HG03457 (cell line): Measurements from ENCODE around the gene DMRTC1.
A peak's percentile ranks its signal among the peaks of the same experiment; 100 is the strongest.
"Not testable (repeated sequence)": the region's sequence is repeated elsewhere in the genome, so short reads cannot be mapped to it uniquely, and the experiment has no call there.

Experiments used
- ATAC-seq: cut with Tn5 transposase; IDR thresholded peaks from one replicate; pipeline ENCODE4 v1.9.1; 2021; ENCODE audit warnings: moderate number of reproducible peaks; ENCODE audit not compliant: unreplicated experiment

DMRTC1 gene

DNA sequence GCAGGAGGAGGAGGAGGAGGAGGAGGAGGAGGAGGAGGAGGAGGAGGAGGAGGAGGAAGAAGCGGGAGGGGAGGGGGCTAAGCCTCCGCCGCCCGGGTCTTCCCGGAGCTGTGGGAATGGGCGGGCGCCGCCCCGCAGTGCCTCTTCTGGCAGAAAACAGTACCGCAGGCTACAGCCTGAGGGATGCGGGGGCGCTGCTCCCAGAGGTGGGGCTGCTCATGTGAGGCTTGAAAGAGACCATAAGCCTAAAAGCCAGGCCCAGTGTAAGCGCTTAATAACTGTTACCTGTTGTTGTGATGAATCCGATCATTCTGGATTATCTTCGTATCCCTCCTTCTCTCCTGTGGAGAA, at the start of gene DMRTC1:
DMRTC1 (minus strand) TSS at position 19 of the 351 bp plus-strand sequence. CDS start 68,143 bp downstream, outside the sequence.
- peak; percentile 84 for ATAC-seq

DNA sequence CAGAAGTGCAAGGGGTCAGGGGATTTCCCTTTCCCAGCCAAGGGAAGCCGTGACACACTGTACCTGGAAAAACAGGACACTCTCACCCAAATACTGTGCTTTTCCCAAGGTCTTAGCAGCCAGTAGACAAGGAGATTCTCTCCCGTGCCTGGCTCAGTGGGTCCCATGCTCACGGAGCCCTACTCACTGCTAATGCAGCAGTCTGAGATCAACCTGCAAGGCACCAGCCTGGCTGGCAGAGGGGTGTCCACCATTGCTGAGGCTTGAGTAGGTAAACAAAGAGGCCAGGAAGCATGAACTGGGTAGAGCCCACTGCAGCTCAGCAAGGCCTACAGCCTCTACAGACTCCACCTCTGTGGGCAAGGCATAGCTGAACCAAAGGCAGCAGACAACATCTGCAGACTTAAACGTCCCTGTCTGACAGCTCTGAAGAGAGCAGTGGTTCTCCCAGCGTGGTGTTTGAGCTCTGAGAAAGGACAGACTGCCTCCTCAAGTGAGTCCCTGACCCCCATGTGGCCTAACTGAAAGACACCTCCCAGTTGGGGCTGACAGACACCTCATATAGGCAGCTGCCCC, 37.3 kb upstream of the DMRTC1 start:
- ATAC-seq = not testable (repeated sequence)

DNA sequence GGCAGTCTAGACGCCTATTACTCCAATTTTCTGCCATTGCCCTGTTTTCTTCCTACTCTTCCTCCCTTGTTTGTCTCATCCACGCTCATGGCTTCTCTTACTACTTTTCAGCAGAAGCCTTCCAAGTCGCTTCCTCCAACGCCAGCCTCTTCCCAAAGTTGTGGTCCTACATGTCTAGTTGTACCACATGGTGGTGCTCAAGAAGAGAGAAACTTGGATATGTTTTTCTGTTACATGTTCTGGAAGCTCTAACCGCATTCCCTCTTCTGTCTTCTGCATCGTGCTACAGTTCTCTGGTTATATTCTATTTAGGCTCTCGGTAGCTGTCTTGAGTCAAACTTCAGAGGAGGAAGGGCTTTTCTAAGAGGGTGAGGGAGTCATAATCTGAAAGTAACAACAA, 31.2 kb upstream of the DMRTC1 start:
- ATAC-seq = not testable (repeated sequence)

DNA sequence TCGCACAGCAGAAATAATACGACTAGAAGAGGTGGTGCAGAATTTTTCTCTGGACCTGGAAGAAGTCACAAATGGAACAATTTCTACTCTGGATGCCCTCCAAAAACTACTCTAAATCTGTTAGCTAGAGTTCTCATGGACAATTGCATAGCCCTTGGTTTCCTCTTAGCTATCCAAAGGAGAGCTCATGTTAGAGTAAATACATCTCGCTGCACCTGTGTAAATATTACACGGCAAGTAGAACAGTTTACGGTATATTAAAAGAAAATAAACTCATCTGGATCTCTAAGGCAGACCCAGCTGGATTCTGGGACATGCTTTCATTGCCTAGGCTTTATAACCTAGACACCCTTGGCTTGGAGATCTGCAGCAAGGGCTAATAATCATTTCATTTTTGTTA, 28.2 kb upstream of the DMRTC1 start:
- ATAC-seq = not testable (repeated sequence)

DNA sequence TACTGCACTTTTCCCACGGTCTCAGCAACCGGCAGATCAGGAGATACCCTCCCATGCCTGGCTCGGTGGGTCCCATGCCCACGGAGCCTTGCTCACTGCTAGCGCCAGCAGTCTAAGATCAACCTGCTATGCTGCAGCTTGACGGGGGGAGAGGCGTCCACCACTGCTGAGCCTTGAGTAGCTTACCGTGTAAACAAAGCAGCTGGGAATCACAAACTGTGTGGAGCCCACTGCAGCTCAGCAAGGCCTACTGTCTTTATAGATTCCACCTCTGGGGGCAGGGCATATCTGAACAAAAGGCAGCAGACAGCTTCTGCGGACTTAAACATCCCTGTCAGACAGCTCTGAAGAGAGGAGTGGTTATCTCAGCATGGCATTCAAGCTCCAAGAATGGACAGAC, 16.3 kb upstream of the DMRTC1 start:
- ATAC-seq = not testable (repeated sequence)

DNA sequence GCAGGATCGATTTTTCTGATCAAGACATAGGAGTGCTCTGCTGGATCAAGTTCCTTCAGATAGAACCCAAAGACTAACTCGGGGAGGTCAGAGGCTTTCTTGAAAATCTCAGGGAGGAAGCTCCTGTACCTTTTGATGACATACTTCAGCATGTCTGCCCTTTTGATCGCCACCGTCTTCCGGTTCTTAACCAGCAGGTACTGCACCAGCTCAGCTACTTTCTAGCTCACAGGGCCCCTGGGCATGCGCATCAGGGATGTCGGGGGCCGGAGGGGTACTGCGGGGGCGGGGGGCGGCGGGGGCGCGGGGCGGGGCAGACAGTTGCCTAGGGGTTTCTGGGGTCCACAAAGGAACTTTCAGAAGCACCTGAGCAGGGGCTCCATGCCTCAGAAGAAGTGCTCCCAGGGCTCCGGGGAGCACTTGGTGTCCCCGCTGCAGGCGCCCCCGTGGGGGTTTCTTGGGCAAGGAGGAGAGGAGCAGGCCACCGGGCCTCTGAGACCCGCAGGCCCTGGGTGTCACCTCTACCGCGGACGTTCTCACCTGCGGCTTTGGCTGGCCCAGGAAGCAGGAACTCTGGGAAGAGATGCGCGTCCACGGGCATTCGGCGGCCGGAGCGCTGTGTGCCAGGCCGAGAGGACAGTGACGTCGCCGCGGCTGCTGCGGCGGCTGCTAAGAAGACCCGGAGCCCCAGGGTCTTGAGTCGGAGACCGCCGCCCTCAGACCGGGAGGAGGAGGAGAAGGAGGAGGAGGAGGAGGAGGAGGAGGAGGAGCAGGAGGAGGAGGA, 410 bp downstream of the DMRTC1 start:
- peak; percentile 61 for ATAC-seq

DNA sequence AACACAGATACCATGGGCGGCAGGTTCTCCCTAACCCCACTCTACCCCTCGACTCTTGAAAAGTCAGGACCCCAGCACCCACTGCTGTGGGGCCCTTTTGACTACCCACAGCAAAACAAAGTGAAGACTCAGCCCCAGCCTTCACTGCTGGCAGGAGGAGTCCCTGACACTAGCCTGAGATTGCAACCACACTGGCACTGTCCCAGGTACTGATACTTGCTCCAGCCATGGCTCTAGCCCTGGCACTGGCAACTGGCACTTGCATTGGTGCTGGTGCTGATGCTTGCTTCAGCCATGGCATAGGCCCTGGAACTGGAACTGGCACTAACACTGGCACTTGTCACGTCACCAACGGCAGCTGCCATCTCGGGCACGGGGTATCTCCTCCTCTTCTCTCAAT, 1.4 kb downstream of the DMRTC1 start:
- ATAC-seq = not testable (repeated sequence)

- not testable (repeated sequence) for ATAC-seq
Measured at GRCh38 chrX:72937906-72938305, 5.7 kb downstream of the DMRTC1 start, which contains the start of gene FAM236A. Gene FAM236A (plus strand): TSS chrX:72938206. CDS start chrX:72938263, 57 bp downstream.

DNA sequence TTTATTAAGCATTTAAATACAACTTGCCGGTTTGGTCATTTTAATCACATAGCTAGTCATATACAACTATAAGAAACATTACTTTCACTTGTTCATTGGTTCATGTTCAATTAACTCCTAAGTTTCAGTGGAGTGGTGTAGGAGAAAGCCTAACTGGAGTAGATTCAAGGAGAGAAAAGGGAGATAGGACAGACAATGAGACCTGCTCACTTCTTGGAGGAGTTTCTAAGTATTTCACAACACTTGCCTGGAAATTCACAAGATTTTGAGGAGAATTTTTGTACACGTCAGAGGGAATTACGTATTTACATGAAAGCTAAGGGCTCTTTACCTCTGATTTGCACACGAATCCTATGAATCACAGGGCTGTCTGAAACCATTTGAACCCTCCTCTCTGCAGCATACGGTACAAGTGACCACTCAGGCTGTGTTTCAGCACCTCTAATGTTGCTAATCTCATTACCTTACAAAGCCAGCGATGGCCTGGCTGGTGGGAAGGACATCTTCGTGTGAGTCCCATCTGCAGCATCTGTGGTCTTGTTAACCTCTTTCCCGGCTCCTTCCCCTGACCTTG, 6.7 kb downstream of the DMRTC1 start:
- not testable (repeated sequence) for ATAC-seq

DNA sequence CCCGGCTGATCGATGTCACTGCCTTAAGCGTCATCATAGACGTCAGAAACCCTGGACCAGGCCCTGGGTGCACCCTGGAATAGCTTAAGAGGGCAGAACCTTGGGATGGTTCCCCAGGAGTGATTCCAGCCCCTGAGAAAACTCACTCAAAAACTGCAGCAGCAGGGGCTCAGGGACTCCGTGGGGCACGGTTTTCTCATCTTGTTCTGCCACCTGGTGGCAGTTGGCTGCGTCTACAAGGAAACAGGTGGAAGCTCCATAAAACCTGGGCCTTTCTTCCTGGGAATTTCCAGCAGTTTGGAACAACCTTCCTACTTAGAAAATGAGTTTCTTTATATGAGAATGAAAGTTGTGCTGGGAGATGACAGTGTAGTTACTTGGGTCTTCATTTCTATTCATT, 7.2 kb downstream of the DMRTC1 start:
- ATAC-seq = not testable (repeated sequence)

DNA sequence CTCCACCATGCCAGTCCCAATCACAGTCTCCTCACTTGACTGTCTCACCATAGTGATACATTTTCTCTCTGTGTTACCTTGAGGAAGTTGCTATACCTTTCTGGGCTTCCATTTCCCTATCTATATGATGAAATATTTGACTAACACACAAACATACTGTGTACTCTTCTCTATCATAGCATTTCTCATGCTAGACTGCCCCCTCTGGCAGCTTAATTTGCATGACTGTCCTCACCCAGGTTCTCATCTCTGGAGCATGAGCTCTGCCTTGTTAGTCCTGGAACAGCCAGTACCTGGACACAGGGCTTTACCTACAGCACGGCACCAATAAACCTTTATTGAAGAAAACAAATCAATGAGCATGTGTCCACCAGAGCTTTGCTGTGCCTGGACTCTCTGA, 11.4 kb downstream of the DMRTC1 start:
- ATAC-seq = not testable (repeated sequence)

- ATAC-seq = not testable (repeated sequence)
Measured at GRCh38 chrX:72916096-72916495, 27.5 kb downstream of the DMRTC1 start.

- ATAC-seq = not testable (repeated sequence)
Measured at GRCh38 chrX:72912315-72912714, 31.3 kb downstream of the DMRTC1 start, which contains the start of gene FAM236C. Gene FAM236C (plus strand): TSS chrX:72912615. CDS start chrX:72912715, 100 bp downstream.

- ATAC-seq = not testable (repeated sequence)
Measured at GRCh38 chrX:72889740-72890139, 53.9 kb downstream of the DMRTC1 start.

GRCh38 chrX:72882898-72883297, 60.7 kb downstream of the DMRTC1 start:
- ATAC-seq = not testable (repeated sequence)

- ATAC-seq = not testable (repeated sequence)
Measured at GRCh38 chrX:72837532-72837931, 106.1 kb downstream of the DMRTC1 start.

- not testable (repeated sequence) for ATAC-seq
Measured at GRCh38 chrX:72830701-72831100, 112.9 kb downstream of the DMRTC1 start.
